Measurements from ENCODE around the gene DAPK2.

DNA sequence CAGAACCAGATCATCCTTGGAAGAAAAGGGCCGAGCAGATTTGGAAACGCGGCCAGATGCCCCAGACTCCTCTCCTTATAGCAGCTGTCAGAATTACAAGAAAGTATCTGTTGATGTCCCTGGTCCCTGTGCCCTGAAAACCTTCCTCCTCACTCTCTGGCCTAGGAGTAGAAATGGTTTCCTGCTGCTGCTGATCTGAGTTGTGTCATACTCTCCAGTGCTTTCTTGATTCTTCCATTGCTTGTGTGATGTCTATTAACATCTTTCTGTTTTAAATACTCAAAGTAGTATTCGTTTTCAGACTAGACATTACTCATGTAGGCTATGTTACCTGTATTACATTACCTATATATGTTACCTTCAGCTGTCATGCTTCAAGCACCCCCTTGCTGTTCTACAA, 185.7 kb downstream of the DAPK2 start:
- TF ChIP-seq, protein P1, sequence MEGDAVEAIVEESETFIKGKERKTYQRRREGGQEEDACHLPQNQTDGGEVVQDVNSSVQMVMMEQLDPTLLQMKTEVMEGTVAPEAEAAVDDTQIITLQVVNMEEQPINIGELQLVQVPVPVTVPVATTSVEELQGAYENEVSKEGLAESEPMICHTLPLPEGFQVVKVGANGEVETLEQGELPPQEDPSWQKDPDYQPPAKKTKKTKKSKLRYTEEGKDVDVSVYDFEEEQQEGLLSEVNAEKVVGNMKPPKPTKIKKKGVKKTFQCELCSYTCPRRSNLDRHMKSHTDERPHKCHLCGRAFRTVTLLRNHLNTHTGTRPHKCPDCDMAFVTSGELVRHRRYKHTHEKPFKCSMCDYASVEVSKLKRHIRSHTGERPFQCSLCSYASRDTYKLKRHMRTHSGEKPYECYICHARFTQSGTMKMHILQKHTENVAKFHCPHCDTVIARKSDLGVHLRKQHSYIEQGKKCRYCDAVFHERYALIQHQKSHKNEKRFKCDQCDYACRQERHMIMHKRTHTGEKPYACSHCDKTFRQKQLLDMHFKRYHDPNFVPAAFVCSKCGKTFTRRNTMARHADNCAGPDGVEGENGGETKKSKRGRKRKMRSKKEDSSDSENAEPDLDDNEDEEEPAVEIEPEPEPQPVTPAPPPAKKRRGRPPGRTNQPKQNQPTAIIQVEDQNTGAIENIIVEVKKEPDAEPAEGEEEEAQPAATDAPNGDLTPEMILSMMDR (IDR thresholded peaks at IDR 0.05) = no peak
- TF ChIP-seq ZFX (IDR thresholded peaks at IDR 0.05; ENCODE audit: borderline replicate concordance) = no peak

Data from 22Rv1 (cell line).